Activated CD8-positive, alpha-beta memory T cell treated with anti-CD3 and anti-CD28 coated beads, Interleukin-2, amount 50 U/mL, for 4 hours (primary cell): Measurements from ENCODE around the gene ERVH48-1.
"Not testable (repeated sequence)": the region's sequence is repeated elsewhere in the genome, so short reads cannot be mapped to it uniquely, and the experiment has no call there.

ENCODE experiments used
- DNase-seq: peaks from one replicate; pipeline ENCODE4 v3.0.0-alpha.2; 2020

The ERVH48-1 gene

GRCh38 chr21:42925114-42925926, at the start of gene ERVH48-1:
ERVH48-1 (minus strand) TSS chr21:42925630; CDS start chr21:42919006, 6,624 bp downstream.
- no peak for DNase-seq

GRCh38 chr21:42973991-42974831, 48.8 kb upstream of the ERVH48-1 start, which contains the start of gene PKNOX1:
PKNOX1 (plus strand) TSS chr21:42974562; CDS start chr21:43004382, 29,820 bp downstream.
- DNase-seq: peak; percentile 99

GRCh38 chr21:42973309-42973990, 48.0 kb upstream of the ERVH48-1 start:
- DNase-seq: peak; percentile 19

GRCh38 chr21:42971897-42972275, 46.5 kb upstream of the ERVH48-1 start:
- DNase-seq: no peak

GRCh38 chr21:42970946-42971653, 45.7 kb upstream of the ERVH48-1 start:
- DNase-seq: no peak

GRCh38 chr21:42969193-42969600, 43.8 kb upstream of the ERVH48-1 start:
- no peak for DNase-seq

- not testable (repeated sequence) for DNase-seq
Measured at GRCh38 chr21:42967616-42968015, 42.2 kb upstream of the ERVH48-1 start.

- no peak for DNase-seq
Measured at GRCh38 chr21:42965211-42965560, 39.8 kb upstream of the ERVH48-1 start.

- no peak for DNase-seq
Measured at GRCh38 chr21:42964546-42965210, 39.2 kb upstream of the ERVH48-1 start.

GRCh38 chr21:42964086-42964485, 38.7 kb upstream of the ERVH48-1 start:
- DNase-seq: no peak

- DNase-seq: no peak
Measured at GRCh38 chr21:42962380-42963007, 37.1 kb upstream of the ERVH48-1 start.

GRCh38 chr21:42959728-42960127, 34.3 kb upstream of the ERVH48-1 start:
- no peak for DNase-seq

- DNase-seq: not testable (repeated sequence)
Measured at GRCh38 chr21:42958122-42958521, 32.7 kb upstream of the ERVH48-1 start.

GRCh38 chr21:42956824-42957630, 31.6 kb upstream of the ERVH48-1 start:
- no peak for DNase-seq

- DNase-seq: not testable (repeated sequence)
Measured at GRCh38 chr21:42951193-42951592, 25.8 kb upstream of the ERVH48-1 start.

- not testable (repeated sequence) for DNase-seq
Measured at GRCh38 chr21:42949094-42949755, 23.8 kb upstream of the ERVH48-1 start.

GRCh38 chr21:42942244-42942643, 16.8 kb upstream of the ERVH48-1 start:
- no peak for DNase-seq

GRCh38 chr21:42941696-42942085, 16.3 kb upstream of the ERVH48-1 start:
- no peak for DNase-seq

- no peak for DNase-seq
Measured at GRCh38 chr21:42939582-42940413, 14.4 kb upstream of the ERVH48-1 start.
